Skeletal muscle tissue (tissue), 4 donors: ENCODE results near the gene ANKS1B. TPM values are rescaled to one million over a fixed set of nuclear protein-coding genes. Genes with fewer than 3 reads are reported as not detected.
A peak's percentile ranks its signal among the peaks of the same experiment; 100 is the strongest.

Source experiments
- H3K27ac ChIP-seq: one replicate; pipeline ENCODE4 v1.7.0; 2013; ENCODE audit warnings: mild to moderate bottlenecking, low read depth, low read length, inconsistent platforms
- H3K27me3 ChIP-seq, 3 donors: one replicate each; pipeline ENCODE4 v1.7.0; 2013; ENCODE audit warnings: low read length in 3 of 3; ENCODE audit not compliant: control insufficient read depth in 3 of 3, insufficient read depth in 3 of 3
- H3K36me3 ChIP-seq, 3 donors: one replicate each; pipeline ENCODE4 v1.7.0; 2013; ENCODE audit warnings: low read length in 3 of 3; ENCODE audit not compliant: control insufficient read depth in 3 of 3, insufficient read depth in 3 of 3
- H3K4me1 ChIP-seq, 3 donors: one replicate each; pipeline ENCODE4 v1.7.0; 2013; ENCODE audit warnings: low read length in 3 of 3, mild to moderate bottlenecking in 3 of 3; ENCODE audit not compliant: control insufficient read depth in 3 of 3, insufficient read depth in 3 of 3
- H3K4me3 ChIP-seq, 3 donors: one replicate each; pipeline ENCODE4 v1.7.0; 2013; ENCODE audit warnings: low read length in 3 of 3
- H3K9ac ChIP-seq, 3 donors: one replicate each; pipeline ENCODE4 v1.7.0; 2013; ENCODE audit warnings: low read length in 3 of 3, mild to moderate bottlenecking in 3 of 3, moderate library complexity in 2 of 3, low read depth in 1 of 3
- H3K9me3 ChIP-seq, 3 donors: one replicate each; pipeline ENCODE4 v1.7.0; 2013; ENCODE audit warnings: low read length in 3 of 3; ENCODE audit not compliant: control insufficient read depth in 3 of 3
- total RNA-seq: library from RNA; depleted of rRNA; stranded (reverse); fragments of >200 nt; gene quantifications from one replicate; pipeline ENCODE4 v1.2.3, GENCODE V29; 2014
- donor health status: Osteomylitis.

The ANKS1B gene
- total RNA-seq, 1 donor from 2014 or later: 10.4 TPM

DNA sequence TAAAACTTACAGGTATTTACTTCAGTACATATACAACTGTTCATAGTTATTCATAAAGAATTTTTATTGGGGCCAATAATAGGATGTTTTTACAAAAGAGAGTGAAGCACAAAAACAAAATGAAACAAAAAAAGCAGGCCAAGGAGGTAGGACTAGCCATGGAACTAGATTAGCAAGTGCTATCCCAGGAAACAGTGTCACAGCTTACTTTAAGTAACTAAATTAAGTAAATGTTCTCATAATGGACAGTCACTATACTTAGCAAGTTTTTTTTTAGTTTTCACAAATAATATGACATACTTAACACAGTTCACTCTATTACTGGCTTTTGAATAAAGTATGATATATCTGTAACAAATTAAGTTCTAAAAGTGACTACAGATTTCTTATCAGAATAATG, 213.1 kb downstream of the ANKS1B start:
- no peaks in the 10 kb centered on the region for H3K27me3 ChIP-seq
- H3K9me3 ChIP-seq: no peaks in the 10 kb centered on the region
- no peaks in the 10 kb centered on the region for H3K36me3 ChIP-seq
- H3K27ac ChIP-seq: no peak overlapping the region
- peak overlapping the region in 1 of 3 donors; percentile 34 for H3K9ac ChIP-seq
- H3K4me1 ChIP-seq: no peaks in the 10 kb centered on the region
- H3K4me3 ChIP-seq: no peak overlapping the region

DNA sequence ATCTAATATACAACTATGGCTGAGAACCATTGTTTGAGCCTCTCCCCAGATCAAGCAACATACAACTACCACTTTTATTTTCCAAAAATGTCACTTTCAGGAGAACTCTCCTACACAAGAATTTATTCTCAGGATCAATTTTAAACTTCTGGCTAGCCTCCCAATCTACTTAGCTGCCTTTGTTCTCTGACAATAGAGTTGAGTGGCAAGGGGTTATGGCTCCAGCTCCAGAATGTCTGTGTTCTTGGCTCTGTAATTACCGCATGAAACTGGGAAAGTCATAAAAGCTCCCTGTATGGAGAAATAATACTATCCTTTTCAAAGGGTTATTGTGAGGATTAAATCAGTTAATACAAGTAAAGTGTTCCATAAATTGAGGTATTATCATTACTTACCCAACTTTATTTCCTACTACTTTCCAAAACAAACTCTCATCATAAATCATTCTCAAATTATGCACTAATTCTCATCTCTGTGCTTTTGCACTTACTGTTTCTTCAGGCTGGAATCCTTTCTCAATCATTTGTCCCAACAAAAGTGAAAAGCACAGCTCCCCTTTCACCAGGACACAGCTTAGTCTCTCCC, 215.2 kb downstream of the ANKS1B start:
- Histone ChIP-seq H3K36me3 (no peaks in the 10 kb centered on the region), H3K9ac (no peak overlapping the region), H3K27ac (no peak overlapping the region), H3K4me3 (no peak overlapping the region), H3K27me3 (no peaks in the 10 kb centered on the region), H3K4me1 (no peaks in the 10 kb centered on the region), H3K9me3 (no peaks in the 10 kb centered on the region)

DNA sequence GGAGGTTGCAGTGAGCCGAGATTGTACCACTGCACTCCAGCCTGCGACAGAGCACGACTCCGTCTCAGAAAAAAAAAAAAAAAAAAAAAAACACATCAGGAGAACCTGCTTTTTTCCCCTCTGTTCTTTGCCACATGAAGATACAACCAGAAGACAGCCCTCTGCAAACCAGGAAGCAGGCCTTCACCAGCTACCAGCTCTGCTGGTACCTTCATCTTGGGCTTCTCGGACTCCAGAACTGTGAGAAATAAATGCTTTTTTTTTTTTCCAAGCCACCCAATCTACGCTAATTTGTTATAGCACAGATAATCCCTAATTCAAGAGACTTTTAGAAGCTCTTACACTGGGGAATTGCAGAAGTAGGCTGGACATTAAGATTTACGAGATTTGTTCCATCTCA, 216.0 kb downstream of the ANKS1B start:
- Histone ChIP-seq H3K27ac (no peak overlapping the region), H3K36me3 (no peaks in the 10 kb centered on the region), H3K4me1 (no peaks in the 10 kb centered on the region), H3K9me3 (no peaks in the 10 kb centered on the region), H3K27me3 (no peaks in the 10 kb centered on the region), H3K4me3 (no peak overlapping the region), H3K9ac (no peak overlapping the region)

DNA sequence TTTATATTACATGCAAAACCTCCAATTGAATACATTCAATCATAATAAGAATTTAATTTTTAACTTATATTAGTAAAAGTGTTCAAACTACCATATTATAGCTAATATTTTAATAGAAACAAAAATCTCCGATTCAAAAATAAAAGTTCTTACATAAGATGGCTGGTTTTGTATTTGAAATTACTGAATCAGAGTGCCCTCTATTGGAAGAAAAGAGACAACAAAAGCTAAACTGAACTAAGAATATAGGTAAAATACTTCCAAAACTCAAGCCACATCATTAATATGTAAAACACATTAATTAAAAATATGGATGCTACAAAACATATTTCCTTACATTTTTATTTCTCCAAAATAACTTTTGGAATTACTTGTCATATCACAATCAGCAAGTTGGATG, 216.9 kb downstream of the ANKS1B start:
- no peaks in the 10 kb centered on the region for H3K9me3 ChIP-seq
- H3K9ac ChIP-seq: peak overlapping the region in 1 of 3 donors; percentile 78
- no peaks in the 10 kb centered on the region for H3K36me3 ChIP-seq
- no peaks in the 10 kb centered on the region for H3K27me3 ChIP-seq
- peak overlapping the region in 1 of 3 donors; percentile 34 for H3K4me3 ChIP-seq
- H3K4me1 ChIP-seq: no peaks in the 10 kb centered on the region
- no peak overlapping the region for H3K27ac ChIP-seq

DNA sequence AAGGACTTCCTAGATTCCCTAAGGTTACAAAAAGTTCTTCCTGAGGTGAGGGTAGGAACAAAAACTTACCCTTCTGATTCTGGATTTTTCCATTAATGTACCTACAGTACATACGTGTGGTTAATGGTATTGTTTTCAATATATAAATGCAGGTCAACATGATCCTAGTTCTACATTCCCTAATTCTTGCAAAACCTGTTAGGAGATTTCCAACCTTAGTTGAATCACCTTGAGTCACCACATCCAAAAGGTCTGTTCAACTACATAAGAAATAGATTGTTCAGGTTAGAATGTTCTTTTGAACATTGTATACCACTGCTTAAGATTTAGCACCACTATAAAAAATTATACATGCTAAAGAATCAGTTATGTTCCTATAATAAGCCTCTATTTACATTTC, 218.3 kb downstream of the ANKS1B start:
- H3K27ac ChIP-seq: no peak overlapping the region
- no peaks in the 10 kb centered on the region for H3K4me1 ChIP-seq
- no peak overlapping the region for H3K9ac ChIP-seq
- H3K4me3 ChIP-seq: no peak overlapping the region
- no peaks in the 10 kb centered on the region for H3K27me3 ChIP-seq
- no peaks in the 10 kb centered on the region for H3K36me3 ChIP-seq
- H3K9me3 ChIP-seq: no peaks in the 10 kb centered on the region

DNA sequence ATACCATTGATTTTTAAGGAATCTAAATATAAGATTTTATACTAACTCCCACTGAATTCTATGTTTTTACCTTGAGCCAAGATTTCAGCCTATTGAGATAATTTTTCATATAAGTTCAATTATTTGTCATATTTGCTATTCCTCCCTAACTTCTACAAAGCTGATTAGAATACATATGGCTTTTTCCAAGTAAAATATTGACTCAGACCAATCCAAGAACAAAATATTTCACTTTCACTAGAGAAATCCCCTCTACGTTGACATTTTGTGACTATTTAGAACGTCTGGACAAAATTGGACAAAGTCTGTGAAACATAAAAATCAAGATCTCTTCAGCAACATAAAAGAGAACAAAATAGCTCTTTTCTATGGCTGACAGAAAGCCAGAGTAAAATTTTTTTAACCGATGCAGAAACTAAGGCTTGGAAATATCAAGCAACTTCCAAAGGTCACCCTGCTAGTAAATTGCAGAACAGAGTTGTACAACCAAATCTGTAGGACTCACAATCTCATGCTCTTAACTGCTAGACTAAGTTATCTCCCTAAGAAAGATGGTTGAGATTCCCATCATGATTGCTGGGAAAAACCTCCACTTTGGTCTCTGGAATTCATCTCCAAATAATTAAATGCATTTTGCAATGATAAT, 219.1 kb downstream of the ANKS1B start:
- Histone ChIP-seq H3K36me3 (no peaks in the 10 kb centered on the region), H3K9ac (no peak overlapping the region), H3K9me3 (no peaks in the 10 kb centered on the region), H3K27ac (no peak overlapping the region), H3K4me3 (no peak overlapping the region), H3K27me3 (no peaks in the 10 kb centered on the region), H3K4me1 (no peaks in the 10 kb centered on the region)

DNA sequence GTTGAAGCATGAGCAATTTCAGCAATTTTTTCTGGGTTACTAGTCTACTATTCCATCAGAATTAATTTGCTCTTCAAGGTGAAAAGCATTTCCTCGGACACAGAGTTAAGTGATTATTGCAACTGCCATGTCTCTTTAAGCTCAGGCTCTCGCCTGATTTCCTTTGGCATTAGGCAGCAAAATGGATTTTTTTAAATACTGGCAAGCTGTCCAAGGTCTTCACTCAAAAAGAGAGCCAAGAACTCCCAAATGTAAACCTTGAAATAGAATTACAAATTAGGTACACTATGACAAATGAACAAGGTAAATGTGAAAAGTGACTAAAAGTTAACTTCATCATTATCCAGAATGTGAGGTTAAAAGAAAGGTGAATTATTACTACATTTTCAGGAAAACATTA, 225.3 kb downstream of the ANKS1B start:
- Histone ChIP-seq H3K9ac (no peak overlapping the region), H3K9me3 (no peaks in the 10 kb centered on the region), H3K27me3 (no peaks in the 10 kb centered on the region)

DNA sequence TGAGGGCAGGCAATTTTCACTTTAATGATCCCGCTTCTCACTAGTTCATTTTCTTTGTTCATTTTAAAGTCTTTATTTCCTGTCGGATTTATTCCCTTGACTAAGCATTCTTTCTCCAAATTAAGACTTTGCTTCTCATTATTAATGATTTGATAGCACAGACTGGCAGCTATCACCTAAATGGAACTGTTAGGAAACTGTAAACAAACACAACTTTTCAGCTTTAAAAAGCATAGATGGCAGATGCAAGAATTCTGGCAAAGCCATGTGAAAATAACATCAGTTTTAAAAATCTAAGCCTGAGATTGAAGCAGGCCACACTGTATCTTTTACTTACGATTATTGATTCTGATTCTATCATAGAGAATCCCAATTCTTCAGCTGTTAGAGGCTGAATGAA, 225.7 kb downstream of the ANKS1B start:
- H3K27me3 ChIP-seq: no peaks in the 10 kb centered on the region
- H3K4me3 ChIP-seq: no peak overlapping the region
- no peak overlapping the region for H3K9ac ChIP-seq
- H3K36me3 ChIP-seq: no peaks in the 10 kb centered on the region
- H3K4me1 ChIP-seq: no peaks in the 10 kb centered on the region
- no peaks in the 10 kb centered on the region for H3K9me3 ChIP-seq
- H3K27ac ChIP-seq: no peak overlapping the region

More for the DNA sequence above, 225.3 kb downstream of the ANKS1B start:
- no peaks in the 10 kb centered on the region for H3K36me3 ChIP-seq
- H3K4me3 ChIP-seq: no peak overlapping the region
- H3K4me1 ChIP-seq: no peaks in the 10 kb centered on the region
- H3K27ac ChIP-seq: no peak overlapping the region

DNA sequence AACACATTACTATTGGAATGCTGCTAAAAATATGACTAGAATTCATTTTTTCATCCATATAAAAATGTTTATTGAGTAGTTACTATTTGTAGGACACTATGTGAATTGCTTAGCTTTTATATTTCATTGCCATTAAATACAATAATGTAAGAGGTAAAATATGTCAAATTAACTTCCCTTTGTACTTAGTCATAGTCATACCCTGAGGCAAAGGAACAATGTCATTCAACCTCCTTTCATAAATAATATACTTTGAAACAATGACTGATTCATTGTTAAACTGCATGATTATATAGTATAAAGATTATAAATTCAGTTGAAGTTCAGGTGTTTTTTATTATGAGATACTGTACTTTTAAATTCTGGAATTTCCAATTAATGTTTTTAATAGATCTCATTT, 232.0 kb downstream of the ANKS1B start:
- Histone ChIP-seq H3K27me3 (no peaks in the 10 kb centered on the region), H3K9me3 (no peaks in the 10 kb centered on the region), H3K36me3 (no peaks in the 10 kb centered on the region), H3K27ac (no peak overlapping the region), H3K9ac (no peak overlapping the region), H3K4me3 (no peak overlapping the region), H3K4me1 (no peaks in the 10 kb centered on the region)

DNA sequence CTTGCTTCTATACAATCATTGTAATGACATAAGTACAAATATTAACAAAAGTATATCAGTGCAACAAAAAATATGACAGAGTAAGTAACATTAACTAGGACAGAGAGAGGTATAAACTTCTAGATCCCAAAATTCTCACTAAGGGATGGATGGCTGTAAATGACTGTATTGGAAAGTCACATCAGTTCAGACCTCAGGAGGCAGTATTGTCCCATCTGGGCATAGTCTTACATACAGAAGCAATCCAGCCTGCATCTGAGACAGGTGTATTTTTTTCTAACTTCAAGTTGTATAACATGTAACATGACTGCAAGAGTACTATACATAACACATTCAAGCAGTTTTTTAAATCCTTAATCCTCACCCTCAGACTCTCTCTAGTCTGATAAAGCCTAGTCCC, 238.2 kb downstream of the ANKS1B start:
- no peak overlapping the region for H3K9ac ChIP-seq
- no peaks in the 10 kb centered on the region for H3K36me3 ChIP-seq
- H3K4me3 ChIP-seq: no peak overlapping the region
- no peaks in the 10 kb centered on the region for H3K9me3 ChIP-seq
- no peaks in the 10 kb centered on the region for H3K27me3 ChIP-seq
- H3K27ac ChIP-seq: no peak overlapping the region
- no peaks in the 10 kb centered on the region for H3K4me1 ChIP-seq
